GM18907 (cell line): ENCODE measurements around the gene FAM53A.

Experiments used
- ATAC-seq: cut with Tn5 transposase; IDR thresholded peaks from one replicate; pipeline ENCODE4 v1.9.1; 2021; ENCODE audit warnings: mild to moderate bottlenecking, moderate library complexity; ENCODE audit not compliant: unreplicated experiment

Gene FAM53A, protein sequence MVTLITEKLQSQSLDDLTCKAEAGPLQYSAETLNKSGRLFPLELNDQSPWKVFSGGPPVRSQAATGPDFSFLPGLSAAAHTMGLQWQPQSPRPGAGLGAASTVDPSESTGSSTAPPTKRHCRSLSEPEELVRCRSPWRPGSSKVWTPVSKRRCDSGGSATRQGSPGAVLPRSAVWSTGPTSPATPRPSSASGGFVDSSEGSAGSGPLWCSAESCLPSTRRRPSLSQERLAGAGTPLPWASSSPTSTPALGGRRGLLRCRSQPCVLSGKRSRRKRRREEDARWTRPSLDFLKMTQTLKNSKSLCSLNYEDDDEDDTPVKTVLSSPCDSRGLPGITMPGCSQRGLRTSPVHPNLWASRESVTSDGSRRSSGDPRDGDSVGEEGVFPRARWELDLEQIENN

DNA sequence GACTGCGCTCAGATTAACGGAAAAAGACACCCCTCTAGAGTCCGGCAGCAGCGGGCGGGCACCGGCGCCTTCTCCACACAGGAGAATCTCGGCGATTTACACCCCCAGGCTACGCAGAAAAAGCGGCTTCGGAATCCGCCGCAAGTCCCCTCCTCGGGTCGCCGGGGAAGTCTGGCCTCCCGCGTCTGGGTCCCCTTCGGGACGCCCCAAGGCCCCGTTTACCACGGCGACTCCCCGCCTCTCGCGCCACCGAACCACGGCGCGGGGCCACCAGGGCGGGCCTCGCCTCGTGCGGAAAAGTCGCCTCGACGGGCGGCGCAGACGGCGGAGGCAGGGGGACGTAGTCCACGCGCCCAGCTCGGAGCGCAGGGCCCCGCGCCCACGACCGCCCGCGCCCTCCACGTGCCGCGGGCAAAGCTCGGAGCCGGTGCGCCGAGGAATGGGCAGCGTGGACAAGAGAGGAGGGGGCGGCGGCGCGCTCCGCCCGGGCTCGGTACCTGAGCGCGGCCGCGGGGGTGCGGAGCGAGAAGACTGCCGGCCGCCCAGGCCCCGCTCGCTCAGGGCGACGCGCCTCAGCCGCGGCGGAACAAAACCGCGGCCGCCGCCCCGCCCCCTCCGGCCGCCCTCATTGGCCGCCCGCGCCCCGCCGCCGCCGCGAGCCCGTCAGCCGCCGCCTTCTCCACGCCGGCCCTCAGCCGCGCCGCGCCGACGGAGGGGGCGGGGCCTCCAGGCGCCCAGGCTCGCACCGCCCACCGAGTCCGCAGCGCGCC, at the start of gene FAM53A:
TSS of gene FAM53A (minus strand) at position 578 of the 770 bp plus-strand sequence. CDS start 15,572 bp downstream, outside the sequence.
- ATAC-seq: peak; percentile 84

DNA sequence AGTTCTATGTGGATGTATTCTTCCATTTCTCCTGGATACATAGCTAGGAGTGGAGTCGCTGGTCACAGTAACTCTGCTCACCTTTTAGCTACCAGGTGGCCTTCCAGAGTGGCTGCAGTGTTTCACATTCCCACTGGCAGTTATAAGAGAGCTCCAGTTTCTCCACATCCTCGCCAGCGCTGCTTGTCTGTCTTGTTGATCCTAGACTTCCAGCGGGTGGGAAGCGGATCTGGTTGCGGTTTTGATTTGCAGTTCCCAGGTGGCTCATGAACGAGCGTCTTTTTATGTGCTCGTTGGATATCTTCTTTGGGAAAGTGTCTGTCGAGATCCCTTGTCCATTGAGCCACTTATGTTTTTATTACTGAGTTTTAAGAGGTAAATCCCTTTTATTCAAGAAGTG, 48.8 kb upstream of the FAM53A start:
- ATAC-seq: no peak

DNA sequence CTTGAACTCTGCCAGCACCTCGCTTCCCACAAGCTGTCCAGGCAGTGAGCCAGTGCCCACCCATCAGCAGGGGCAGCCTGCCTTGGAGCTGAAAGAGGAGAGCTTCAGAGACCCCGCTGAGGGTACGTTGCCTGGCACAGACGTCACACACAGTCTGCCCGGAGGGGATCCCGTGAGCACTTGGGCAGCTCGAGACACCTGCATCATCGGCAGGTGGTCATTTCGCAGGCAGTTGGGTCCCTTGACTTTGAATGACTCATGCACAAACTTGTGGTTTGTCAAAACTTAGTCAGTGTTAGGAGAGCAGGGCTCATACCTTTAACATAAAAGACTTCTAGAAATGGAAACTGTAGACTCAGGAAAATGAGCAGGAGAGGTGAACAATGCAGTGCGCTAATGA, 47.1 kb upstream of the FAM53A start:
- no peak for ATAC-seq

DNA sequence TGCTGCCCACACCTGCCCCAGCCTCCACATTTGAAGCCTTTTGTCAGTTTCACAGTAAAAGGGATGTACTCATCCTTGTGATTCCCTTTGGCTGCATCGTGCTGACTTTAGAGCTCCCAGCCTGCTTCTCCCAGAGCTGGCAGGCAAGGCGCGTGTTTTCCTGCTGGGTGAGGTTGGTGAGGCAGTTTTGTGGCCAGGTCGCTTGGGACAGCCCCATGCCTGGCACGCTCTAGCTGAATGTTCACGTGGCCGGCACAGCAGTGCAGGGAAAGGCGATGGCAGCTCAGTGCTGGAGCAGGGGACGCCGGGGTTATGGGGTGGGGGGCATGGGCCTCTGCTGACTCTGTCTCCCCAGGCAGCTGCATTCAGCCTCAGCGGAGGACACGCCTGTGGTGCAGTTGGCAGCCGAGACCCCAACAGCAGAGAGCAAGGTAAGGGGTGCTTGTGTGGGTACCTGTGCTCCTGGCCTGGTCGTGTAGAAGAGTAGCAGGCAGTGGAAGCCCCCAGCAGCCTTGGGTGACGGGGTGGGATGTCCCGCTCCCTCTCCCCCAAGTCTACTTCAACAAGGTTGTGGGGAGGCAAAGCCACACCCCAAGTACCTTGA, 46.5 kb upstream of the FAM53A start:
- no peak for ATAC-seq

DNA sequence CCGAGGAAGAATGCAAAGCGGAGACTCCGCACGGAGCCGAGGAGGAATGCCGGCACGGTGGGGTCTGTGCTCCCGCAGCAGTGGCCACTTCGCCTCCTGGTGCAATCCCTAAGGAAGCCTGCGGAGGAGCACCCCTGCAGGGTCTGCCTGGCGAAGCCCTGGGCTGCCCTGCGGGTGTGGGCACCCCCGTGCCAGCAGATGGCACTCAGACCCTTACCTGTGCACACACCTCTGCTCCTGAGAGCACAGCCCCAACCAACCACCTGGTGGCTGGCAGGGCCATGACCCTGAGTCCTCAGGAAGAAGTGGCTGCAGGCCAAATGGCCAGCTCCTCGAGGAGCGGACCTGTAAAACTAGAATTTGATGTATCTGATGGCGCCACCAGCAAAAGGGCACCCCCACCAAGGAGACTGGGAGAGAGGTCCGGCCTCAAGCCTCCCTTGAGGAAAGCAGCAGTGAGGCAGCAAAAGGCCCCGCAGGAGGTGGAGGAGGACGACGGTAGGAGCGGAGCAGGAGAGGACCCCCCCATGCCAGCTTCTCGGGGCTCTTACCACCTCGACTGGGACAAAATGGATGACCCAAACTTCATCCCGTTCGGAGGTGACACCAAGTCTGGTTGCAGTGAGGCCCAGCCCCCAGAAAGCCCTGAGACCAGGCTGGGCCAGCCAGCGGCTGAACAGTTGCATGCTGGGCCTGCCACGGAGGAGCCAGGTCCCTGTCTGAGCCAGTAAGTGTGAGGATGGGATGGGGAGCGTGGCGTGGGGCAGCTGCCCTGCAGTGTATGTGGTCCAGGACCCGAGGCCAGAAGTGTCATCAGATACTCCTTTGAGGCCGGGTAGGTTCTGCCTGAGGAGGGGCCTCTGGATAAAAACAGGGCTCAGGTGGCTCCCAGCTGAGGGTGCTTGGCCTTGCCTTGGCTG, 44.2 kb upstream of the FAM53A start:
- ATAC-seq: no peak

DNA sequence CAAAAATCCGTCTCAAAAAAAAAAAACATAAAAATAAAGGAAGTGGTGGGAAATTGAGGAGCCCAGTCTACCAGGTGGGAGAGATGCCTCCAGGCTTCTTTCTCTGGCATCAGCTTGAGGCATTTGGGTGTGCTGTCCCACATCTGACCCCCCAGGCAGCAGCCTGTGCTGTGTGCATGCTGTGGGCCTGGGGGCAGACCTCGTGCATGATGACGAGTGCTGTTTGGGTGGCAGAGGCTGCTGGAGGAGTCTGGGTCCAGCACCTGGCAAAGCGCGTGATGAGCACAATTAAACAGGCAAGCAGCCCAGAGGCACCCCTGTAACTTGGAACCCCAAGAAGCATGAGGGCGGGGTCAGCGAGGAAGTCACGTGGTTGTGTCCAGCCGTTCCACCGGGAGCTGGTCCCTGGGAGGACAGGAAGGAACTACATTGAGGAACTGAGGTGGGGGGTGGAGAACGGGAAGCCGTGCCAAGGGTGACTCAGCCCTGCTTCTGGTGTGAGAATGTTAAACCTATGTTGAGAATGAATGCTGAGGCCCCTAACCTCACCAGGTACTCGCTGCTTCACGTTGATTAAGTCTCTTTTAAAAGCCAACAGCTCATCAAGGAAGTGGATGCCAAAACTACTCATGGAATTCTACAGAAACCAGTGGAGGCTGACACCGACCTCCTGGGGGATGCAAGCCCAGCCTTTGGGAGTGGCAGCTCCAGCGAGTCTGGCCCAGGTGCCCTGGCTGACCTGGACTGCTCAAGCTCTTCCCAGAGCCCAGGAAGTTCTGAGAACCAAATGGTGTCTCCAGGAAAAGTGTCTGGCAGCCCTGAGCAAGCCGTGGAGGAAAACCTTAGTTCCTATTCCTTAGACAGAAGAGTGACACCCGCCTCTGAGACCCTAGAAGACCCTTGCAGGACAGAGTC, 43.3 kb upstream of the FAM53A start:
- no peak for ATAC-seq

DNA sequence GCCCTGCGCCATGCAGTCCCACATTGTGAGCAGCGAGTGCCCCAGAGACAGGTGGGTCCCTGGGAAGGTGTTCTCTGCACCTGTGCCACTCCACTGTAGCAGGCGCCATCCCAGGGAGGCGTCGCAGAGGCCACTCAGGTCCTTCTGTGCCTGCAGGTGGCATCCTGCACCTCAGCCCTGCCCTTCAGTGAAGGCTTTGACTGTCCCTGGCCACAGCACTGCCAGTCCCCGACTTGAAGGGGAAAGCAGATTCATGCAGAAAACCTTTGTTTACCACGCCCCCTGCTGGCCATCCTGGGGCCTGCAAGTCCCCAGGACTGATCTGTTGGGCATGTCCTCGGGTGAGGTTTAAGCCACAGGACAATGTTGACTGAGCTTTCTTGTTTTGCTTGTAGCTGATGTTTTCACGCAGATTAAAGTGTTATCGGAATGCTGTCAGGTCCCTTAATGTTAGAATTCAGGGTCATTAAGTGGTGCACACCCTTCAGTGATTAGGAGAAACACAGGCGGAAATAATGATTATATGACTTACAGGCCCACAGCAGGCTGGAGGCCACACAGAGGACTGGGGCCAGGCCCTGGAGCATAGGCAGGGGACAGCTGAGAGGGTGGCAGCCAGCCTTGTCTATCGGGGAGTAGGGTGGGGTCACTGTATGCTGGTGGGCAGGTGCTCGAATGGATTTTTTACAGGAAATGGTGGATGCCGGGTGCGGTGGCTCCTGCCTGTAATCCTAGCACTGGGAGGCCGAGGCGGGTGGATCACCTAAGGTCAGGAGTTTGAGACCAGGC, 42.2 kb upstream of the FAM53A start:
- peak; percentile 29 for ATAC-seq

DNA sequence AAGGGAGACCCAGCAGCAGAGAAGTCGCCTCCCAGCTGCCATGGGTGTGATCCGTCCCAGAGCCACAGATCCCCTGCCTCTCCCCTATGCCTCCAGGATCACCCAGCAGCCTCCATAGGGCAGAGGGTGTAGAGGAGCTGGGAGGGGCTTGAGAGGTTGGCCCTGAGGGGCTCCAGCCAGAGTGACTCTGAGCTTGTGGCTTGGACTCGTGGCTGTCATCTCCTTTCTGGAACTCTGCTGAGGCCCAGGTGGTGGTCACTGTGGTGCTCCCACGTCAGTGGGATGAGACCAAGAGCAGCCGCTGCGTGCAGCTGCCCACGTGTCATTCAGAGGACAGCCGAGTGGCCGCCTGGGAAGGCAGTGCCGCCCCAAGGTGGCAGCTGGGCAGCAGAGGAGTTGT, 41.4 kb upstream of the FAM53A start:
- ATAC-seq: no peak

DNA sequence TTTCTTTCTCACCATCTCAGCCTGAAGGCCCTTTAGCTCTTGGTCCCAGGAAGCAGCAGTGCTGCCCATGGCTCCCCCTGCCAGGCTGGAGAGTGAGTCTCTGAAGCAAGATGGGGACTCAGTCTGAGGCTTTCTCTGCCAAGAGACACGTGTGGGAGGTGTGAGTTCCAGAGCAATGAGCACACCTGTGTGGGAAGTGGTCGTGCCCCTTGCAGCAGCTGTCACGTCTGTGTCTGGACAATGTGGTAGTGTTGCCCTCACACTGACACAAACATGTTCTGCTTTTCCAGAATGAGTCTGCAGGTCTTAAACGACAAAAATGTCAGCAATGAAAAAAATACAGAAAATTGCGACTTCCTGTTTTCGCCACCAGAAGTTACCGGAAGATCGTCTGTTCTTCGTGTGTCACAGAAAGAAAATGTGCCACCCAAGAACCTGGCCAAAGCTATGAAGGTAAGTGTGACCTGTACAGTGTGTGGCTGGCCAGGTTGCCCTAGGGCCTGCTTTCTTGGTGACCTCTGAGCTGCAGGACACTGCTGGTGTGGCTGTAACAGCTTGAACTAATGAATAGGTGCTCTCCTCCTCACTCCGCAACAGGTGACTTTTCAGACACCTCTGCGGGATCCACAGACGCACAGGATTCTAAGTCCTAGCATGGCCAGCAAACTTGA, 39.2 kb upstream of the FAM53A start:
- ATAC-seq: no peak

DNA sequence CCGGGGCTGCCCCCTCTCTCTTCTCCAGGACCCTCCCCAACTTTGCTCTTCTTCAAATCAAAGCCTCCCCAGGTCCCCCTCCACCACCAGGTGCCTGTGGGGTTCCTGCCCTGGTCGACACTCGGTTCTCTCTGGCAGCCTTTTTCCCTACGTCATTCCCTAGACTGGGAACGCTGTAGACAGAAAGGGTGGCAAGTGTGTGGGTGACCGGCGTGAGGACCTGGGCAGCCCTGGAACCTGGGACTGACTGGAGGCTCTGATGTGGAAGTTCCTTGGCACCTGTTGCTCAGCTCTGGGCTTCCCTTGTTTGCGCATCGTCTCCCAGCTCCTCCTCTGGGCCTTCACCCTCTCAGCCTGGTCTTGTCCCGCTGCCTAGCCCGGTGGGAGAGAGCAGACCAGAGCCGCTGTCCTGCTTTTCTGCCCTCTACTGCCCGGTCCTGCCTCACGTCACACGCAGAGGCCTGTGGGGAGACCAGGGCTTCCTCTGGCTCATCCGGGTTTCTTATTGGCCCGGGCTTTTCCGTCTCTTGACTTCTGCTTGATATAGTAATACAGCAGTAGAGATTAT, 38.5 kb upstream of the FAM53A start:
- no peak for ATAC-seq

DNA sequence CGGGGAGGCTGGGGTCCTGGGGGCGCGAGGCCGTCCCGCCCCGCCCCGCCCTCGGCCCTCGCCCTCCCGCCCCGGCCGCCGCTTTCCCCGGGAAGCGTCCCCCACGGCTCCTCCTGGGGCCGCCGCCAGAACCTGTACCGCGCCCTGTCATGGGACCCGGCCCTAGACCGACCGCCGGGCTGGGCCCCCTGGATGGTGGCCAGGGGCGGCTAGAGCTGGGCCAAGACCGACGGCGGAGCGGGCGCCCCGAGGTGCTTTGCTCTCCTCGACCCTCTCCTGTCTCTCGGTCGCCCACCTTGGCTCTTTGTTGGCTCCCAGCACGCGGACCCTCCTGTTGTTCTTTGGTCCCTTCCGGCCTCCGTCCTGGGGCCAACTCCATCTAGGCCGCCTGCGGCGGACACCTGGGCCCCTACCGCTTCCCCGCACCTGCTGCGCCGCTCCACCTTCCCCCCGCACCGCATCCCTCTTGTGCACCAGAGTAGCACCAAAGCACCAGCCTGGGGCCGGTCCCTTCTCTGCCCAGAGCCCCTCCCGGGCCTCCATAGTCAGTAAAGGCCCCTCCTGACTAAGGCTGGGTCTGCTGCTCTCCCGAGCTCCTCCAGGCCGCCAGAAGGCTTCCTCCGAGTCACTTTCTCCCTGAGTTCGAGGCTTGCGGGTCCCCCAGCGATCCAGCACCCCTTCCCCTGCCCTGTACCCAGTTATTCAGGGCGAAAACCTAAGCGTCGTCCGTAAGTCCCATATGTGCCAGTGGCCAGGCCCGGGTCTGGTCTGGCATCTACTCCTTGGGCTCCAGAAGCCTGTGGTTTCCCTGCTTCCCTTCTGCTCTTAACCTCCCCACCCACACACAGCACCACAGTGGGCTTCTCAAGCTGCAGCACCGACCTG, 37.8 kb upstream of the FAM53A start:
- no peak for ATAC-seq

DNA sequence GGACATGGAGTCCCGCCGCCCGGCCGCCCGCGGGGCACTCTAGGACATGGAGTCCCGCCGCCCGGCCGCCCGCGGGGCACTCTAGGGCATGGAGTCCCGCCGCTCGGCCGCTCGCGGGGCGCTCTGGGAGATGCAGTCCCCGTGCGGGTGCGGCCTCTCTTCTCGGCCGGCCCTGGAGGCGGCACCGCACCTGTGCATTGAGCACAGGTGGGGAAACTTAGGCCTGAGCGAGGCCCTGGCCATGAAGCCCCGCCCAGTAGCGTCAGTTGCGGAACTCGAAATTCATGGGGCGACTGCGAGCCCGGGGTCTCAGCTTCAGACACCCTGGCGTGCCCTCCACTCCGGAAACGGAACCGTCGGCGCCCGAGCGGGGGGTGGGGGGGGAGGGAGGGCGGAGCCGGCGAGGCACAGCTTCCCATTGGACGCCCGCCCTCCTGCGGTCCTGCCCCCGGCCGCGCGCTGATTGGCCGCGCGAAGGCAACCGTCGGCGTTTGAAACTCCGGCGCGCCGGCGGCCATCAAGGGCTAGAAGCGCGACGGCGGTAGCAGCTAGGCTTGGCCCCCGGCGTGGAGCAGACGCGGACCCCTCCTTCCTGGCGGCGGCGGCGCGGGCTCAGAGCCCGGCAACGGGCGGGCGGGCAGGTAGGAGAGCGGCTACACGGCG, 37.0 kb upstream of the FAM53A start, which contains the start of the genes TACC3 and TMEM129:
TSS of gene TACC3 (plus strand) at position 519 of the 663 bp plus-strand sequence. CDS start 1,901 bp downstream, outside the sequence.
TSS of gene TMEM129 (minus strand) at position 321 of the 663 bp plus-strand sequence. CDS start 486 bp downstream, outside the sequence.
- peak; percentile 75 for ATAC-seq

DNA sequence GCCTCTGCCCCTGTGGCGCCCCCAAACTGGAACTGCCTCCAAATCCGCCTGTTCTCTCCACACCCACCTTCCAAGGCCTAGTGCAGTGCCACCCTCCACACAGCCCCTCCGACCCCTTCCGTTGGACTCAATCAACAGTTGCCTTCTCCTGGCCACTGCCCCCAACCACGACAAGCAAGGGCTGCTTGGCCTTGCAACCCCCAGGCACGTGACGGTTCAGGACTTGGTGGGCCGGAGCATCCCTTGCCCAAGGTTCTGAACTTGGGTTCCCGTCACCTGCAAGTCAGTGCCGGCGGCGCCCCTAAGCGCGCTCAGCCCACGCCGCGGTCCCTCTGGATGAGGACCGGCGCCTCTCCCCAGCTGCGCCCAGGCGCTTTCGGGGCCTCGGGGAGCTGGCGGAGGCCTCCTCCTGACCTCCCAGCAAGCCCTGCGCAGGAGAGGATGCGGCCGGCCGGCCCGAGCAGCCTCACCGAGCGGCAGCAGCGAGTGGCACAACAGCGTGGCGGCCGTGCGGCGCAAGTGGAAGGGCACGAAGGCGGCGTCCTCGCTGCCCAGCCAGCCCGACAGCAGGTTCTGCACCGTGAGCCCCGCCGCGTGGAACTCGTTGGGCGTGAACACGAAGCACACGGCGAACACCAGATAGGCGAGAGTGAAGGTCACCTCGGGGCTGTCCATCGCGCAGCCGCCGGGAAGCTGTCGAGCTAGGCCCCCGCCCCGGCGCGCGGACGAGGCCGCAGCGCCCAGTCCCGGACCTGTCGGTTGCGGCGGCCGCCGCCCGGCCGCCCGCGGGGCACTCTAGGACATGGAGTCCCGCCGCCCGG, 36.3 kb upstream of the FAM53A start:
- ATAC-seq: peak; percentile 18

DNA sequence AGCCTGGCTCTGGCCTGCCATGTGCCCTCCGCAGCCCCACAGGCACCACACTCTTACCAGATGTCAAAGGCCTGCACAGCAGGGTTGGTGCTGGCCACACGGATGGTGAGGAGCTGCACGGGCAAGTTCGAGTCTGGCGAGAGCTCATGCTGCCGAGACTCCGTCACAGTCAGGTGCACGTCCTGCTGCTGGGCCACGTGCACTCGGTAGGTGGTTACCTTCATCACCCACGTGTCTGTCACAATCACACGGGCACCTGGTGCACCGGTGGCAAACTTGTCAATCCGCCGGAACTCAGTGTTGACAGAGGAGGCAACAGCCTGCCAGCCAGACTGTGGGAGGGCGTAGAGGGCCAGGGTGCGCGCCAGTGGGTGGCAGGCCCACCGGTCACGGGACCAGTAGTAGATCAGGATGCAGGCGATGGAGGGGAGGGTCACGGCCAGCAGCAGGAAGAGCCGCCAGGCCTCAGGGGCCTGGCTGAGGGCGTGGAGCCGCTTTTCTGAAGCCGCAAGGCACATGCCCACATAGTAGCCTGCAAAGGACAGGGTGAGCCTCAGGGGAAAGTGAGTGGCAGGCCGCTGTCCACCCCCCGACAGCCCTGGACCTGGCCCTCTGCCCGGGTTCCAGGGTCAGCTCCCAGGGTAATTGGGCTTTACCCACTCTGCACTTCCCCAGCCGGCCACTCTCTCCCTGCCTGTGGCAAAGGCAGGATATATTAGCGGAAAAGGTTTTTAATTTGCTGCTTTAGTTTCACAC, 34.2 kb upstream of the FAM53A start:
- no peak for ATAC-seq
